Measurements from ENCODE around the gene STRIP1.

The STRIP1 gene

DNA sequence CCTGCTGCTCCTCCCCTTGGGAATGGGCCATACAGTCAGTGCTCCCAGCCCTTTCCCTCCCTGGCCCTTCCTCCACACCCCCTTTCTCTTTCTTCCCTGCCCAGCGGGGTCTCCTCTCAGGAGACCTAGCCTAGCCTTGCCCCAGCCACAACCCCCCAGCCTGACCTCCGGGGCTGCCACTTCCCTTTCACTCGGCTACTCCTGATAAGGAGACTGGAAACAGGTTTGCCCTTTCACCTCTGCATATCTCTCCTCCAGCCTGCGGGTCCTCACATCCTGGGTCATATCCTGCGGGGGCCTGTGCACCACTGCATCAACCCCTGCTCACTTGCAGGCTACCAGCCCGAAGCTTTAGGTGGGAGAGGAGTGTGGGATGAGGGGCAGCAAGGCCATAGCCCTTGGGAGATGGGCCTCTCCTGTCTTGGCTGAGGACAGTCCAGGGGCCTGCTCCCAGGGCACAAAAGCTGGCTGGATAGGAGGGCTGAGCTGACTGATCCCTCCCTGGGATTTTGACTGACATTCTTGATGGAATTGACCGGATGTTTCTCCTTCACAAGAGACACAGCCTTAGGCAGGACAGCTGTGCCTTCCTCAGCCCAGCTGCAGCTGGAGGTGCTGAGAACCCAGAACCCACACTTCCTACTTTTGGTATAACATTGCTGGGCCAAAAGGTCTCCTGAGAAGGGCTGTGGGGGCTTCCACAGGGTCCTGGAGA, 55.3 kb downstream of the STRIP1 start:
- no peak for TF ChIP-seq CTCF (conservative IDR thresholded peaks at IDR 0.05)
- H3K27ac ChIP-seq = no peak overlapping the region

GRCh38 chr1:110091381-110091780, 57.0 kb downstream of the STRIP1 start:
- no peak overlapping the region for H3K27ac ChIP-seq
- TF ChIP-seq CTCF (conservative IDR thresholded peaks at IDR 0.05) = no peak

DNA sequence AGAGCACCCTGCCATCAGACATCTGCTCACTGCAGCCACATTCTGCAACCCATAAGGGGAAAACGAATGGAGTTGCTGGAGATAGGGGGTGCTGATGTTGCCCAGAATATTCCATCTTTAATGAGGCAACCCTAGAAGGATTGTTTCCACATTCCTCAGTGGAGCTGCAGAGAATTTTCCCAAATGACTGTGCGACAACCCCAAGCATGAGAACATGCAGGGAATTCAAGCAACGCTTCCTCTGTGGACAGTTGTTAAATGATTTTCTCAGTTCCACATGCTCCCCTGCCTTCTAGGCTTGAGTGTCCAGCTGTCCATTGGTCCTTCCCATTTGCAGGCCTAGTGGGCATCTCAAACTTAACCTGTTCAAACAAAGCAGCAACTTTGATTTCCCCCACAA, 57.4 kb downstream of the STRIP1 start:
- no peak for TF ChIP-seq CTCF (conservative IDR thresholded peaks at IDR 0.05)

DNA sequence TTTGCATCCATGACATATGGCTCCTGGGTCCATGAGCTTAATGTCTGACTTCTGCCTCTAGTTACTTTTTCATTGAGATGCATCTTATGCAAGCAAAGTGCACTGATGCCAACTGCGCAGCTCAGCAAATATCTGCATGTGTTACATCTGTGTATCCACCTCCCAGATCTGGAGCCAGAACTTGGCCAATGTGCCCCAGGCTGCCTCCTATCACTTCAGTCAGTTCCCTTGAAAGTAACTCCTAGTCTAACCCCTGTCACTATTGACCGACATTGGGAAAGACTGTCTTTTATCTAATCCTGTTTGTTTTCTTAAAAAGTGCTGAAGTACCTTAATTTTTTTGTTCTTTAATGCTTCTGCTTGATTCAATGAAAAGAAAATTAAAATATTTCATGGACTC, 58.6 kb downstream of the STRIP1 start:
- no peak for TF ChIP-seq CTCF (conservative IDR thresholded peaks at IDR 0.05)
- no peak overlapping the region for H3K27ac ChIP-seq

More for the DNA sequence above, 57.4 kb downstream of the STRIP1 start:
- H3K27ac ChIP-seq = no peak overlapping the region

GRCh38 chr1:110094931-110095654, 60.7 kb downstream of the STRIP1 start:
- no peak for TF ChIP-seq CTCF (conservative IDR thresholded peaks at IDR 0.05)
- H3K27ac ChIP-seq = no peak overlapping the region

DNA sequence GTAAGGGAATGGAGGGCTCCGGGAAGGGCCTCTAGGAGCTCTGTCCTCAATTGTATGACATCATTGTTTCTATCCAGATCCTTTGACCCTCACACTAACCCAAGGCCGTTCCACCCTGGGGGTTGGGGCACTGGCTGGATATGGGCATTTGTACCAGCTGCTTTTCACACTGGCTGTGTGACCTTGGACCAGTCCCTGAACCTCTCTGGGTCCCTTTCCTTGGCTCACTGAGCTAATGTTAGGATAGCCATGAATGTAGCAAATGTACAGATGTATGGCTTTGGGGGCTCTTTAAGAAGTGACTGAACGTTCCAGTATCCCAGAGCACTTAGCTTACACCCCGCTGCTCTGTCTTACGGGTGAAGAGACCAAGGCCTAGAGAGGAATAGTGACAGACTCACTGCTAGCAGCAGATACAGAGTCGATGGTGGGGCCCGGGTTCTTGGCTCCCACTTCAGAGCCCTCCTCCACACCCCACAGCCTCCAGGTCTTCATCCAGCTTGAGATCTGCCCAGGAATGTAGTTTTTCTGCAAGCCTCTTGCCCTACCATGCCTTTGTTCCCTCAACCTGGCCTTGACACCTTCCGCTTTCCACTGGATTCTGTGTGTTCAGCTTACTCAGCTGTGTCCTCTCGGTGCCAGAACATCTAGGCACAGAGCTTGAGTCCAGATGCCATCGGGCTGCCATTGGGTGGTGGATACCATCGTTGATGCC, 63.2 kb downstream of the STRIP1 start:
- no peak for TF ChIP-seq CTCF (conservative IDR thresholded peaks at IDR 0.05)
- H3K27ac ChIP-seq = no peak overlapping the region

All from VCaP (cell line).